ENCODE data around the gene TRIO. TPM values are rescaled to one million over a fixed set of nuclear protein-coding genes. Genes with fewer than 3 reads are reported as not detected.

Gene TRIO
- total and polyA plus RNA-seq, 10 of the 15 experiments (the other 5 are each of a cell fraction or from before 2014, with no cell fraction given): 5.1 to 96.4 (median 44.6) TPM

- no peak overlapping the region for H3K9ac ChIP-seq (ENCODE audit: control insufficient read depth, insufficient read depth, low read length)
- ChIA-PET RAD21 (ENCODE audit: unreplicated experiment) (interaction anchor here (0.7 kb wide), 1 partner anchor 9 kb away, joined by 3 read pairs; no protein-coding TSS in a partner anchor), POLR2A (no interaction called here), CTCF (no interaction called here), SMC1A (ENCODE audit: uncharacterized antibody, unreplicated experiment) (no interaction called here)
- H2AFZ ChIP-seq (ENCODE audit: control insufficient read depth, low read depth, low read length): no peak overlapping the region
- no peak overlapping the region for H3K4me2 ChIP-seq (ENCODE audit: control insufficient read depth, insufficient read depth)
- WGBS (ENCODE audit: insufficient coverage, insufficient replicate concordance, low lambda C conversion rate, missing lambda C conversion rate): 98% methylated on average over 7 of the region's 7 CpGs
- intact Hi-C loops (cut with micrococcal nuclease; ENCODE audit: unreplicated experiment) (no loop called here), in situ Hi-C loops (cut with MboI) (no loop called here)
- H3K79me2 ChIP-seq (ENCODE audit: control insufficient read depth, insufficient read depth, low read length): no peaks in the 10 kb centered on the region
- no peak overlapping the region for H3K4me3 ChIP-seq
- FAIRE-seq (no peak), ATAC-seq (no peak), DNase-seq (ENCODE audit: low read depth, low spot score) (no peak)
- H3K27me3 ChIP-seq (replicated peaks in 1 of 2; ENCODE audit: control insufficient read depth in 2 of 2, insufficient read depth in 2 of 2, low read length in 1 of 2): no peaks in the 10 kb centered on the region
- BruUV-seq (replicated peaks): no TSS peak
- H3K4me1 ChIP-seq (ENCODE audit: control insufficient read depth, insufficient read depth, low read length): no peaks in the 10 kb centered on the region
- peaks cover 28 to 39% of the 10 kb centered on the region in 2 experiments for H3K36me3 ChIP-seq (ENCODE audit: control insufficient read depth in 2 of 2, insufficient read depth in 2 of 2, low read length in 1 of 2)
- no peaks in the 10 kb centered on the region for H4K20me1 ChIP-seq (ENCODE audit: control insufficient read depth, insufficient read depth)
- TF ChIP-seq NR2C2 (IDR thresholded peaks at IDR 0.05; ENCODE audit: borderline replicate concordance, control insufficient read depth, insufficient read length, low read depth) (no peak), TCF3 (IDR thresholded peaks at IDR 0.05; ENCODE audit: borderline replicate concordance, insufficient read depth, low read depth, low read length) (no peak), CHD4 (IDR thresholded peaks at IDR 0.05) (no peak), POLR2A (IDR thresholded peaks at IDR 0.05; ENCODE audit: low read depth, low read length) (no peak), KLF5 (IDR thresholded peaks at IDR 0.05; ENCODE audit: partially characterized antibody) (no peak), PML (IDR thresholded peaks at IDR 0.05; ENCODE audit: low read length) (no peak)
- TF ChIP-seq, protein P1, sequence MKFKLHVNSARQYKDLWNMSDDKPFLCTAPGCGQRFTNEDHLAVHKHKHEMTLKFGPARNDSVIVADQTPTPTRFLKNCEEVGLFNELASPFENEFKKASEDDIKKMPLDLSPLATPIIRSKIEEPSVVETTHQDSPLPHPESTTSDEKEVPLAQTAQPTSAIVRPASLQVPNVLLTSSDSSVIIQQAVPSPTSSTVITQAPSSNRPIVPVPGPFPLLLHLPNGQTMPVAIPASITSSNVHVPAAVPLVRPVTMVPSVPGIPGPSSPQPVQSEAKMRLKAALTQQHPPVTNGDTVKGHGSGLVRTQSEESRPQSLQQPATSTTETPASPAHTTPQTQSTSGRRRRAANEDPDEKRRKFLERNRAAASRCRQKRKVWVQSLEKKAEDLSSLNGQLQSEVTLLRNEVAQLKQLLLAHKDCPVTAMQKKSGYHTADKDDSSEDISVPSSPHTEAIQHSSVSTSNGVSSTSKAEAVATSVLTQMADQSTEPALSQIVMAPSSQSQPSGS (IDR thresholded peaks at IDR 0.05; ENCODE audit: low read length): no peak
- TF ChIP-seq, protein P2, sequence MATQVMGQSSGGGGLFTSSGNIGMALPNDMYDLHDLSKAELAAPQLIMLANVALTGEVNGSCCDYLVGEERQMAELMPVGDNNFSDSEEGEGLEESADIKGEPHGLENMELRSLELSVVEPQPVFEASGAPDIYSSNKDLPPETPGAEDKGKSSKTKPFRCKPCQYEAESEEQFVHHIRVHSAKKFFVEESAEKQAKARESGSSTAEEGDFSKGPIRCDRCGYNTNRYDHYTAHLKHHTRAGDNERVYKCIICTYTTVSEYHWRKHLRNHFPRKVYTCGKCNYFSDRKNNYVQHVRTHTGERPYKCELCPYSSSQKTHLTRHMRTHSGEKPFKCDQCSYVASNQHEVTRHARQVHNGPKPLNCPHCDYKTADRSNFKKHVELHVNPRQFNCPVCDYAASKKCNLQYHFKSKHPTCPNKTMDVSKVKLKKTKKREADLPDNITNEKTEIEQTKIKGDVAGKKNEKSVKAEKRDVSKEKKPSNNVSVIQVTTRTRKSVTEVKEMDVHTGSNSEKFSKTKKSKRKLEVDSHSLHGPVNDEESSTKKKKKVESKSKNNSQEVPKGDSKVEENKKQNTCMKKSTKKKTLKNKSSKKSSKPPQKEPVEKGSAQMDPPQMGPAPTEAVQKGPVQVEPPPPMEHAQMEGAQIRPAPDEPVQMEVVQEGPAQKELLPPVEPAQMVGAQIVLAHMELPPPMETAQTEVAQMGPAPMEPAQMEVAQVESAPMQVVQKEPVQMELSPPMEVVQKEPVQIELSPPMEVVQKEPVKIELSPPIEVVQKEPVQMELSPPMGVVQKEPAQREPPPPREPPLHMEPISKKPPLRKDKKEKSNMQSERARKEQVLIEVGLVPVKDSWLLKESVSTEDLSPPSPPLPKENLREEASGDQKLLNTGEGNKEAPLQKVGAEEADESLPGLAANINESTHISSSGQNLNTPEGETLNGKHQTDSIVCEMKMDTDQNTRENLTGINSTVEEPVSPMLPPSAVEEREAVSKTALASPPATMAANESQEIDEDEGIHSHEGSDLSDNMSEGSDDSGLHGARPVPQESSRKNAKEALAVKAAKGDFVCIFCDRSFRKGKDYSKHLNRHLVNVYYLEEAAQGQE (IDR thresholded peaks at IDR 0.05; ENCODE audit: low read depth, low read length): no peak
- TF ChIP-seq, protein P3, sequence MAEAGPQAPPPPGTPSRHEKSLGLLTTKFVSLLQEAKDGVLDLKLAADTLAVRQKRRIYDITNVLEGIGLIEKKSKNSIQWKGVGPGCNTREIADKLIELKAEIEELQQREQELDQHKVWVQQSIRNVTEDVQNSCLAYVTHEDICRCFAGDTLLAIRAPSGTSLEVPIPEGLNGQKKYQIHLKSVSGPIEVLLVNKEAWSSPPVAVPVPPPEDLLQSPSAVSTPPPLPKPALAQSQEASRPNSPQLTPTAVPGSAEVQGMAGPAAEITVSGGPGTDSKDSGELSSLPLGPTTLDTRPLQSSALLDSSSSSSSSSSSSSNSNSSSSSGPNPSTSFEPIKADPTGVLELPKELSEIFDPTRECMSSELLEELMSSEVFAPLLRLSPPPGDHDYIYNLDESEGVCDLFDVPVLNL (IDR thresholded peaks at IDR 0.05; ENCODE audit: low read depth, low read length): no peak
- H3K9me3 ChIP-seq (replicated peaks; ENCODE audit: control insufficient read depth, insufficient read depth, low read length): no peaks in the 10 kb centered on the region
- H3K27ac ChIP-seq (ENCODE audit: control insufficient read depth, insufficient read depth): no peak overlapping the region
Observed at GRCh38 chr5:14424011-14424685, 281.0 kb downstream of the TRIO start.
